T follicular helper cell (primary cell): ENCODE measurements around the gene BCAN.

Source experiments
- DNase-seq: peaks from one replicate; pipeline ENCODE4 v3.0.0-alpha.2; 2020; ENCODE audit warnings: low read depth

The BCAN gene

GRCh38 chr1:156677616-156678596 lies 36.0 kb downstream of the BCAN start:
- no peak for DNase-seq

GRCh38 chr1:156680056-156680455 lies 38.1 kb downstream of the BCAN start:
- DNase-seq: no peak

- DNase-seq: no peak
Observed at GRCh38 chr1:156681196-156681960, 39.5 kb downstream of the BCAN start.

GRCh38 chr1:156682166-156682890 lies 40.4 kb downstream of the BCAN start:
- DNase-seq: no peak

- no peak for DNase-seq
Observed at GRCh38 chr1:156684227-156684782, 42.4 kb downstream of the BCAN start.

GRCh38 chr1:156689035-156689952 lies 47.4 kb downstream of the BCAN start:
- DNase-seq: peak; percentile 66

GRCh38 chr1:156689953-156690674 lies 48.2 kb downstream of the BCAN start:
- no peak for DNase-seq

- no peak for DNase-seq
Observed at GRCh38 chr1:156690675-156691036, 48.7 kb downstream of the BCAN start.

- DNase-seq: no peak
Observed at GRCh38 chr1:156691191-156691590, 49.3 kb downstream of the BCAN start.

GRCh38 chr1:156691665-156692440 lies 49.9 kb downstream of the BCAN start:
- no peak for DNase-seq

- no peak for DNase-seq
Observed at GRCh38 chr1:156692441-156692924, 50.6 kb downstream of the BCAN start.

GRCh38 chr1:156692925-156693847 lies 51.3 kb downstream of the BCAN start:
- no peak for DNase-seq

GRCh38 chr1:156693848-156694689 lies 52.2 kb downstream of the BCAN start:
- DNase-seq: no peak

- no peak for DNase-seq
Observed at GRCh38 chr1:156694690-156694962, 52.7 kb downstream of the BCAN start.

- no peak for DNase-seq
Observed at GRCh38 chr1:156696755-156697154, 54.8 kb downstream of the BCAN start.

- DNase-seq: no peak
Observed at GRCh38 chr1:156697481-156697880, 55.6 kb downstream of the BCAN start.

GRCh38 chr1:156698995-156699394 lies 57.1 kb downstream of the BCAN start:
- no peak for DNase-seq
